Astrocyte of the spinal cord (primary cell): ENCODE data around the gene PTPRC.
A peak's percentile ranks its signal among the peaks of the same experiment; 100 is the strongest.

Source experiments
- DNase-seq: peaks from one replicate; pipeline ENCODE4 v3.0.0; 2011; ENCODE audit warnings: low read depth, low spot score
- H3K4me3 ChIP-seq: 2 replicates; pipeline ENCODE4 v1.5.1; 2011; ENCODE audit warnings: low read depth, mild to moderate bottlenecking, low read length, moderate library complexity
- CTCF ChIP-seq: IDR thresholded peaks from 2 replicates; pipeline ENCODE4 v1.5.1; 2012; ENCODE audit warnings: low read depth, mild to moderate bottlenecking, low read length, inconsistent platforms
- in situ Hi-C: cut with HindIII; loops from 2 replicates; pipeline ENCODE4 v1.10.0; 2017; ENCODE audit warnings: low sequenced_read_pairs

The PTPRC gene

GRCh38 chr1:198700396-198700795, 61.6 kb downstream of the PTPRC start:
- DNase-seq, result no peak
- in situ Hi-C loops, result no loop called here
- no peak for TF ChIP-seq CTCF
- no peak overlapping the region for H3K4me3 ChIP-seq

- TF ChIP-seq CTCF, result no peak
- in situ Hi-C loops, result no loop called here
- no peak overlapping the region for H3K4me3 ChIP-seq
- DNase-seq, result no peak
These were observed 62.4 kb downstream of the PTPRC start for GRCh38 chr1:198701250-198701649.

- H3K4me3 ChIP-seq, result no peak overlapping the region
- DNase-seq, result no peak
- no peak for TF ChIP-seq CTCF
- in situ Hi-C loops, result no loop called here
These were observed 63.1 kb downstream of the PTPRC start for GRCh38 chr1:198701766-198702539.

GRCh38 chr1:198708761-198709525, 70.1 kb downstream of the PTPRC start:
- no peak for TF ChIP-seq CTCF
- H3K4me3 ChIP-seq, result no peak overlapping the region
- no peak for DNase-seq
- in situ Hi-C loops, result no loop called here

GRCh38 chr1:198711837-198712236, 73.0 kb downstream of the PTPRC start:
- DNase-seq, result no peak
- in situ Hi-C loops, result no loop called here
- TF ChIP-seq CTCF, result no peak
- H3K4me3 ChIP-seq, result no peak overlapping the region

GRCh38 chr1:198713081-198713480, 74.2 kb downstream of the PTPRC start:
- in situ Hi-C loops, result no loop called here
- peak; percentile 13 for DNase-seq
- TF ChIP-seq CTCF, result no peak
- H3K4me3 ChIP-seq, result no peak overlapping the region
